Esophagus squamous epithelium (tissue), 4 donors: Measurements from ENCODE around the gene DNAJC10.
"Not testable (repeated sequence)": the region's sequence is repeated elsewhere in the genome, so short reads cannot be mapped to it uniquely, and the experiment has no call there.

Experiments
- POLR2A ChIP-seq, 4 donors: fragments of 450-650 bp; IDR thresholded peaks; one replicate each; pipeline ENCODE4 v1.6.1; 2017; ENCODE audit warnings: antibody characterized with exemption in 4 of 4, mild to moderate bottlenecking in 4 of 4, moderate library complexity in 3 of 4
- TF ChIP-seq, protein P1 (sequence below), 6 experiments: fragments of 450-650 bp in 4 of 6; fragments of 200-600 bp in 2 of 6; sonication (generic) in 2 of 6; IDR thresholded peaks; one replicate each; pipeline ENCODE4 v1.5.1; 2016 to 2019; ENCODE audit warnings: antibody characterized with exemption in 6 of 6, mild to moderate bottlenecking in 4 of 6, moderate library complexity in 4 of 6

GRCh38 chr2:182686763-182687162, 29.3 kb upstream of the DNAJC10 start:
- TF ChIP-seq, protein P1, sequence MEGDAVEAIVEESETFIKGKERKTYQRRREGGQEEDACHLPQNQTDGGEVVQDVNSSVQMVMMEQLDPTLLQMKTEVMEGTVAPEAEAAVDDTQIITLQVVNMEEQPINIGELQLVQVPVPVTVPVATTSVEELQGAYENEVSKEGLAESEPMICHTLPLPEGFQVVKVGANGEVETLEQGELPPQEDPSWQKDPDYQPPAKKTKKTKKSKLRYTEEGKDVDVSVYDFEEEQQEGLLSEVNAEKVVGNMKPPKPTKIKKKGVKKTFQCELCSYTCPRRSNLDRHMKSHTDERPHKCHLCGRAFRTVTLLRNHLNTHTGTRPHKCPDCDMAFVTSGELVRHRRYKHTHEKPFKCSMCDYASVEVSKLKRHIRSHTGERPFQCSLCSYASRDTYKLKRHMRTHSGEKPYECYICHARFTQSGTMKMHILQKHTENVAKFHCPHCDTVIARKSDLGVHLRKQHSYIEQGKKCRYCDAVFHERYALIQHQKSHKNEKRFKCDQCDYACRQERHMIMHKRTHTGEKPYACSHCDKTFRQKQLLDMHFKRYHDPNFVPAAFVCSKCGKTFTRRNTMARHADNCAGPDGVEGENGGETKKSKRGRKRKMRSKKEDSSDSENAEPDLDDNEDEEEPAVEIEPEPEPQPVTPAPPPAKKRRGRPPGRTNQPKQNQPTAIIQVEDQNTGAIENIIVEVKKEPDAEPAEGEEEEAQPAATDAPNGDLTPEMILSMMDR (IDR thresholded peaks at IDR 0.05), result not testable (repeated sequence)
- not testable (repeated sequence) for TF ChIP-seq POLR2A (IDR thresholded peaks at IDR 0.05)
